ENCODE results near the gene ATP5F1B.
"Not testable (repeated sequence)": the region's sequence is repeated elsewhere in the genome, so short reads cannot be mapped to it uniquely, and the experiment has no call there.

The ATP5F1B gene

DNA sequence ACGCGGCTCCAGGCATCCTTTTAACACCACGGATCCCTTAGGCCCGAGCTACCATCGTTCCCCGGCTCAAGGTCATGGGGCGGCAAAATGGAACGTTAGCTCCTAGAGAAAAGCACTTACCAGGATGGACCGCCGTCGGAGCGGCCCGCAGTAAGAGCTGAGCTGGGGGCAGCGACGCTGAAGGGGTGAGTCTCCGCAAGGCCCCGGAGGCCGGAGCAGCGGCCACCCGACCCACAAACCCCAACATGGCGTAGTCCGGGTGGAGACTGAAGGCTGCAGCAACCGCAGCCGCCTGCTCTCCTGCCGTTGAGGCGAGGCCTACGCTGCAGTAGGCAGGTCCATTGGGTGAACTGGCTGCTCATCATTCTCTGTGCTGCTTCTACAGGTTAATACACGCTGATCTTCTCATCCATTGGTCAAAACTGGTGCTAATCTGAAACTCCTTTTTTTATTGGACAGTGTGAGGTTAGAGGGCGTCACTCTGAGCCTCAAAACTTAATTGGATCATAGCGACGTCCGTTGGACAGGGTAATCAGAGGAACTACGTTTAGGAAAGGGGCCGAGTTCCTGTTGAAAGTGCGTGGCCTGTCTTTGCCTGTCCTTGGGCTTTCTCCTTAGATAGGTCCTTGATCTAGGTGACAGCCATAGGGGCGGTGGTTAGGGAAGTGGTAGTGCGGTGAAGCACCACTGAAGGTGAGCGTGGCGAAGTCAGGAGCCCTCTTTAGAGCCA lies at the start of gene ATP5F1B:
ATP5F1B (minus strand) TSS at position 268 of the 730 bp plus-strand sequence; CDS start at position 247, 21 bp downstream.
- DNase-seq: peak; percentile 99

GRCh38 chr12:56694161-56694560 lies 48.4 kb upstream of the ATP5F1B start:
- DNase-seq: no peak

DNA sequence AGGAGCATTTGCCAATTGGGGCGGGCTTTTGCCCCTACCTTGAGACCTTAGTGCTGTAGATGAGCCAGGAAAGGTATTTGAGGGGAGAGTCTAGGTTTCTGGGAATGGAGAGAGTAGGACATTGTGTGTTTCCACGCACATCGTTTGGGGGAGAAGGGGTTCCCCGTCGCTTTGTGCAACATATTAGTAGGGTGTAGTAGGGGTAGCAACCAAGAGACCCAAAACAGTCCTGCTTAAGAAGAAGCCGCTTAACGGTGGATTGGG lies 43.0 kb upstream of the ATP5F1B start:
- DNase-seq: no peak

DNA sequence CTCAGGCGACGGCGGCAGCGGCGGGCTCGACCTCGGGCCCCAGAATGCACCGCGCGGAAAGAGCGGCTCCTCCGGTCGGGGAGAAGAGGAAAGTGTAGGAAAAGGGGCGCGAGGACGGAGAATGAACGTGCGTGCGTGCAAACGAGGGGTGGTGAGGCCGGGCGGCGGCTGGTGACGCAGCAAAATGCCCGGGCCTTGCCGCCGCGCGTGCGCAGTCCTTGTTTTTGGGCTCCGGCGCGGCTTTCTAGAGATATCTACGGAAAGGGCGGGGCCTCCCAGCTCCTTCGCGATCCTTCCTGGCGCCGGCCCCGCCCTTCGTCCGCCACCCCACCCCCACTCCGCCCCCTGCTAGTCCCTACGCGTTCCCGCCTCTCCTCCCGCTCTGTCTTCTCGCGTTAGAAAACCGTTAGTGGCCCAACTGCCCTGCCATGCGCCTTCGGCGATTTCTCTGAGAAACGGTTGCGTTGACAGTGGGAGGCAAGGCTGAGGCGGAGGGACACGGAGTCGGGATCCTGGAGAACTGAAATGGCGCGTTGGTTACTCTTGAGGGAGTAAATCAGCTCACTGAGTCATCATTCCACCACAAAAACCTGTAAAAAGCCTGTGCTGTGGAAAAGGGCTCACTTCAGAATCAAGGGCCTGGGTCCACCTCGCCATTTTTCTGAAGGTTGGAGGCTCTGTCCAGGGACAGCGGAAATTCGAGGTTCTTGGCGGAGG lies 42.5 kb upstream of the ATP5F1B start, which contains the start of gene PTGES3:
PTGES3 (minus strand) TSS at position 156 of the 717 bp plus-strand sequence. CDS start 285 bp downstream, outside the sequence.
- DNase-seq: peak; percentile 100

- no peak for DNase-seq
Measured at GRCh38 chr12:56687223-56688128, 41.7 kb upstream of the ATP5F1B start.

DNA sequence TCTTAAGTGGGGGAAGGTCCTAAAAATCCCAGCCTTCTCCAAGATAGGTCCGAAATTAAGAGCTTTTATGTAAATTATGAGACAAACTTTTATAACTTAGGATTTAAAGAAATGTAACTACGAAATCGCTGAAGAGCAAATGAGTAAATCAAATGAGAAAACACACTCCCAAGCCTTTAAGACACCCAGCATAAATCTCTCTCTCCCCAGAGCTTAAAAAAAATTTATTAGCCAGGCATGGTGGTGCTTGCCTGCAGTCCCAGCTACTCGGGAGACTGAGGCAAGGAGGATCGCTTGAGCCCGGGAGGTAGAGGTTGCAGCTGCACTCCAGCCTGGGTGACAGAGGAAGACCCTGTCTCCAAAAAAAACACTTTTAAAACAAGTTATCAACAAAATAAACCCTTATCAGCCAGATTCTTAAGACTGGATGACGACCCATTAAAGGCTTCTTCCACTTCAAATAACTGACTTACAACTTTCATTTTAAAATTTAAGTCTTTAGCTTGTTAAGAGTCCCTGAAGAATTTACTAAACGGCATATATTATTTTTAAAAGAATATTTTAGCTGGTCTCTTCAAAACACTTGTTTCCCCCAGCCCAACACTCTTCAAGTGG lies 39.1 kb upstream of the ATP5F1B start:
- DNase-seq: no peak

DNA sequence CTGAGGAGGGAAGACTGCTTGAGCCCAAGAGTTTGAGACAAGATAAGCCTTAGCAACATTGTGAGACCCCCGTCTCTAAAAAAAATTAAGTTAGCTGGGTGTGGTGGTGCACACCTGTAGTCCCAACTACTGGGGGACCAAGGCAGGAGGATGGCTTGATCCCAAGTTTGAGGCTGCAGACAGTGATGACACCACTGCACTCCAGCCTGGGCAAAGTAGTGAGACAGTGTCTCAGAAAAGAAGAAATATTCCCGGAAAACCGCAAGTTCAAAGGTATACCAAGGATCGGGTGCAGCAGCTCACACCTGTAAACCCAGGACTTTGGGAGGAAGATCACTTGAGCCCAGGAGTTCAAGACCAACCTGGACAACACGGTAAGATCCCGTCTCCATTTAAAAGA lies 36.5 kb upstream of the ATP5F1B start:
- DNase-seq: no peak

DNA sequence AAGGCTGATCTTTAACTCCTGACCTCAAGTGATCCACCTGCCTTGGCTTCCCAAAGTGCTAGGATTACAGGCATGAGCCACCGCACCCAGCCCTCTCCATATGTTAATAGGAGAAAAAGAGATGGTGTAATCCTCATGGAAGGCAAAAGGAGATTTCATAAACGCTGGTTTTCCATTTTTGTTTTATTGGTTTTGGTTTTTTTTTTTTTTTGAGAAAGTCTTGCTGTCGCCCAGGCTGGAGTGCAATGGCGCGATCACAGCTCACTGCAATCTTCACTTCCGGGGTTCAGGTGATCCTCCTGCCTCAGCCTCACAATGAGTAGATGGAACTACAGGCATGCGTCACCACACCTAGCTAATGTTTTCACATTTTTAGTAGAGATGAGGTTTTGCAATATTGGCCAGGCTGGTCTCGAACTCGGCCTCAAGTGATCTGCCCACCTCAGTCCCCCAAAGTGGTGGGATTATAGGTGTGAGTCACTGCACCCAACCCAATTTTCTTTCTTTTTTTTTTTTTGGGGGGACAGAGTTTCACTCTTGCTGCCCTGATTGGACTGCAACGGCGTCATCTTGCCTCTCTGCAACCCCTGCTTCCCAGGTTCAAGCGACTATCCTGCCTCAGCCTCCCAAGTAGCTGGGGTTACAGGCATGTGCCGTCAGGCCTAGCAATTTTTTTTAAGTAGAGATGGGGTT lies 34.2 kb upstream of the ATP5F1B start:
- no peak for DNase-seq

DNA sequence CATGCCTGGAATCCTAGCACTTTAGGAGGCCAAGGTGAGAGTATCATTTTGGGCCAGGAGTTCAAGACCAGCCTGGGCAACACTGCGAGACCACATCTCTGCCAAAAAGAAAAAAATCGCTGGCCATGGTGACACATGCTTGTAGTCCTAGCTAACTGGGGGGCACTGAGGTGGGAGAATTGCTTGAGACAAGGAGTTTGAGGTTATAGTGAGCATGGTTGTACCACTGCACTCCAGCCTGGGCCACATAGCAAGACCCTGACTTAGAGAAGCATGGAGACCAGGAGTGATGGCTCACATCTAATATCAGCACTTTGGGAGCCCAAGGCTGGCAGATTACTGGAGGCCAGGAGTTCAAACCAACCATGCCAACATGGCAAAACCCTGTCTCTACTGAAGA lies 33.1 kb upstream of the ATP5F1B start:
- no peak for DNase-seq

DNA sequence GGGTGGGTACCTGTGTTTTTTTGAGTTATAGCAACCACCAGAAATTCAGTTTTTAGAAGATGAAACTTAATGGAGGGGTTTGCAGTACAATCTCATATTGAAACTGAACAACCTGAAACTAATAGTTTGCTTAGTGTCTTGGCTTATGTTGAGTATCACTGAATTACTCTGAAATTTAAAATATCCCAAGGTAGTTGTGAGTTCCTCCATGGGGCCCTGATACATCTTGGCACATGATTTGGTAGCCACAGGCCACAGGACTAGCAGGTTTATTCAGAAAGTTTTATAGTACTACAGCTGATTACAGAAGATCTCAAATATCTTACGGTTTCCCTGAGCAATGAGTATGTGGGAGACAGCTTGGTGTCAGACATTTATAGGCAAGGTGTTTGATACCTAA lies 31.9 kb upstream of the ATP5F1B start:
- no peak for DNase-seq

DNA sequence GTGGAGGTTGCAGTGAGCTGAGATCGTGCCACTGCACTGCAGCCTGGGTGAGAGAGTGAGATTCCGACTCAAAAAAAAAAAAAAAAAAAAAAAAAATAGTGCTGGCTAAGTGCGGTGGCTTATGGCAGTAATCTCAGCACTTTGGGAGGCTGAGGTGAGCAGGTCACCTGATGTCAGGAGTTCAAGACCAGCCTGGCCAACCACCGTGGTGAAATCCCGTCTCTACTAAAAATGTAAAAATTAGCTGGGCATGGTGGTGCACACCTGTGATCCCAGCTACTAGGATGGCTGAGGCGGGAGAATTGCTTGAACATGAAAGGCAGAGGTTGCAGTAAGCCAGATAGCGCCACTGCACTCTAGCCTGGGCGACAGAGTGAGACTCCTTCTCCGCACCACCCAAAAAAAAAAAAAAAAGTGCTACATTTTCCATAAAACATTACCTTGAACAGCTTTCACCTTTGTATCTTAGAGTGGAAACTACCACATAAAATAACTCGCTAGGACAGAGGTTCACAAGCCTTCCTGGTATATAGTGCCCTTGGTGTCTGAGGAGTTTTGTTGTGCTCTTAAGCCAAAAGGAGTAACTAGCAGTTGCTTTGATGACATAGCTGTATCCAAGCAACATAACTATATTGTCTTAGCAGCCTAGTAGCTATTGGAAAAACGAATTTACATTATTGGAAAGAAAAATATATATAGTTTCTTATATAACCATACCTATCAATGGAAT lies 31.2 kb upstream of the ATP5F1B start:
- DNase-seq: no peak

DNA sequence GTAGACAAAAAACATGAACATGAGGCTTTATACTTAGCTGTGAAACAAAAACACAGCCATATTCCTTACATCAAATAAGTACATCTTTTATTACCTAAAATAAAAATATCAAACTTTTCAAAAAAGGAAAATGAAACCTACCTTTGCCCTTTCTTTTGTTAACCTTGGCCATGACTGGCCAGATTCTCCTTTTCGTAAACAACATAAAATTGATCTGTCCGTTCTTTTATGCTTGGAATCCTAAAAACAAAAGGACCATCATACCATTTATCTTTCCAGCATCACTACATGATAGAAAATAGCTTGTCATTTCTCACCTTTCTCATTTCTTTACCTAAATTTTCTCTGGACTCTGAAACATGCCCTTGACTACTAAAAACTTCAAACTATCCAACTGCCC lies 25.8 kb upstream of the ATP5F1B start:
- DNase-seq: no peak

DNA sequence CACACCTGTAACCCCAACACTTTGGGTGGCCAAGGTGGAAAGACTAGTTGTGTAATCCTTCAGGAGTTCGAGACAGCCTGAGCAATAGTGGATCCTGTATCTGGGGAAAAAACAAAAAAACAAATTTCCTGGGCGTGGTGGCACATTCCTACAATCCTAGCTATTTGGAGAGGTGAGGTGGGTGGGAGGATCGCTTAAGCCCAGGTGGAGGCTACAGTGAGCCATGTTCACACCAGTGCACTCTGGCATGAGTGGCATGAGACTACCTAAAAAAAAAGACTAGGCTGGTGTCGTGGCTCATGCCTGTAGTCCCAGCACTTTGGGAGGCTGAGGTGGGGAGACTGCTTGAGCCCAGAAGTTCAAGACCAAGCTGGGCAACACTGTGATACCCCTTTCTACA lies 25.1 kb upstream of the ATP5F1B start:
- DNase-seq: no peak

GRCh38 chr12:56668197-56668457 lies 22.3 kb upstream of the ATP5F1B start:
- DNase-seq: no peak

- DNase-seq: no peak
Measured at GRCh38 chr12:56661979-56662638, 16.3 kb upstream of the ATP5F1B start.

- DNase-seq: no peak
Measured at GRCh38 chr12:56661560-56661959, 15.8 kb upstream of the ATP5F1B start.

DNA sequence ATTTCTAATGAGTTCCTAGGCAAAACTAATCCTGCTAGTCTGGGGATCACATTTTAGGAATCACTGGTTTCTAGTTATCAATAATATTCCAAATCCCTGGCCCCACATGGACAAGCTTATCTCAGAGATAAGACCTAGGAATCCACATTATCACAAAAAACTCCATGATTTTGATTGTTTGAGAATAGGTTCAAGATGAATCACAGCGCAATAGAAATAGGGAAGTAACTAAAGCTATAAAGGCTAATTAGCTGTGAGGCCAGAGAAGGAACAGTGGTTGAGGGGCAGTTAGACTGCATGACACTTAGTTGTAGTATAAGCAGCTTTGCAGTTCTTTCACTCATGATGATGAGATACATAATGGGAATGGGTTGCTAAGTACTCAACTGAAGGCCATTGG lies 13.1 kb upstream of the ATP5F1B start:
- no peak for DNase-seq

- no peak for DNase-seq
Measured at GRCh38 chr12:56657416-56658379, 11.9 kb upstream of the ATP5F1B start.

DNA sequence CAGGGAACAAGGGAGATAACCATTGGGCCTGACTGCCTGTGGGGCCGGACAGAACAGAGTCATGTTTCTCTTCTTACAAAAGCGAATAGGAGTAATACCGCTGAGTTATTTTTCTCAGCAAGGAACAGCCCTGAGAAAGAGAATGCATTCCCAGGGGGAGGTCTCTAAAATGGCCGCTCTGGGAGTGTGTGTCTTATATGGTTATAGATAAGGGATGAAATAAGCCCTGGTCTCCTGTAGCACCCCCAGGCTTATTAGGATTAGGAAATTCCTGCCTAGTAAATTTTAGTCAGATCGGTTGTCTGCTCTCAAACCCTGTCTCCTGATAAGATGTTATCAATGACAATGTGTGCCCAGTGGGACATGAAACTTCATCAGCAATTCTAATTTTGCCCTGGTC lies 8.0 kb upstream of the ATP5F1B start:
- not testable (repeated sequence) for DNase-seq

DNA sequence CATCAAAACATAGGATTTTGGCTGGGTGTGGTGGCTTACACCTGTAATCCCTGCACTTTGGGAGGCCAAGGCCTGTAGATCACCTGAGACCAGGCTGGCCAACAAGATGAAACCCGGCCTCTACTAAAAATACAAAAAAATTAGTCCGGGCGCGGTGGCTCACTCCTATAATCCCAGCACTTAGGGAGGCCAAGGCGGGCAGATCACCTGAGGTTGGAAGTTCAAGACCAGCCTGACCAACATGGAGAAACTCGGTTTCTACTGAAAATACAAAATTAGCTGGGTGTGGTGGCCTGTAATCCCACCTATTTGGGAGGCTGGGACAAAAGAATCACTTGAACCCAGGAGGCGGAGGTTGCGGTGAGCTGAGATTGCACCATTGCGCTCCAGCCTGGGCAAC lies 2.2 kb upstream of the ATP5F1B start:
- DNase-seq: not testable (repeated sequence)
